Skeletal muscle cell (primary cell): ENCODE measurements around the gene PGPEP1.
A peak's percentile ranks its signal among the peaks of the same experiment; 100 is the strongest.
"Not testable (repeated sequence)": the region's sequence is repeated elsewhere in the genome, so short reads cannot be mapped to it uniquely, and the experiment has no call there.

Experiments
- DNase-seq: peaks from one replicate; pipeline ENCODE4 v3.0.0-alpha.2; 2010; ENCODE audit warnings: low read depth
- H3K4me3 ChIP-seq: 2 replicates; pipeline ENCODE4 v1.5.1; 2011; ENCODE audit warnings: low read depth, mild to moderate bottlenecking, control low read depth, low read length, moderate library complexity

The PGPEP1 gene

GRCh38 chr19:18386543-18387271, 46.3 kb downstream of the PGPEP1 start:
- H3K4me3 ChIP-seq, result peak overlapping the region; percentile 62
- DNase-seq, result peak; percentile 25

- no peak for DNase-seq
- H3K4me3 ChIP-seq, result peak overlapping the region; percentile 62
These were observed 47.9 kb downstream of the PGPEP1 start for GRCh38 chr19:18388100-18388959.

GRCh38 chr19:18388960-18389725, 48.7 kb downstream of the PGPEP1 start:
- no peak for DNase-seq
- peak overlapping the region; percentile 62 for H3K4me3 ChIP-seq

- DNase-seq, result no peak
- H3K4me3 ChIP-seq, result no peak overlapping the region
These were observed 49.3 kb downstream of the PGPEP1 start for GRCh38 chr19:18389726-18390064.

GRCh38 chr19:18390065-18390907, 49.9 kb downstream of the PGPEP1 start:
- no peak for DNase-seq
- H3K4me3 ChIP-seq, result no peak overlapping the region

DNA sequence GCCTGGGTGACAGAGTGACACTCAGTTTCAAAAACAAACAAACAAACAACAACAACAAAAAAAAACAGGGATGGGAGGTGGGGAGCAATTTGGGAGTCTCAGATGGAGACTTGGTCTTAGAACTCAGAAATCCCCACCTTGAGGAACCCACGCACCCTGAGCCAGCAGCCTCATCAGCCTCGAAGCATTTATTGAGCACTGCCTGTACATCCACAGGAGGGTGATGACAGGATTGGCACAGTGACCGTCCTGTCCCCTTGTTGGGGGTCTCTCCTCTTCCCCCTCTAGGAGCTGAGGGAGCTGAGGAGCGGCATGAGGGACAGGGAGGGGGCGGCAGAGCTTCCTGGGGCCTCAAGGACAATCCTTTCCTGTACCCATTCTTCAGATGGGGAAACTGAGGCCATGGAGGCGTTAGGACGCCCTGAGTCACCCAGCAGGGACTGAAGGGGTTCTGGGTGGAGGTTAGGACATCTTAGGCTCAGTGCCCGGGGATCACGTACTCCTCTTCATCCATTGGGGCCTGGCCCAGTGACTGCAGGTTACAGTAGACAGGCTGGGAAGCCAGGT, 51.2 kb downstream of the PGPEP1 start:
- H3K4me3 ChIP-seq, result no peak overlapping the region
- no peak for DNase-seq

- no peak overlapping the region for H3K4me3 ChIP-seq
- no peak for DNase-seq
These were observed 52.0 kb downstream of the PGPEP1 start for GRCh38 chr19:18392417-18392816.

- no peak overlapping the region for H3K4me3 ChIP-seq
- no peak for DNase-seq
These were observed 52.5 kb downstream of the PGPEP1 start for GRCh38 chr19:18392926-18393325.

- no peak for DNase-seq
- H3K4me3 ChIP-seq, result no peak overlapping the region
These were observed 53.4 kb downstream of the PGPEP1 start for GRCh38 chr19:18393836-18394235.

GRCh38 chr19:18396471-18397241, 56.3 kb downstream of the PGPEP1 start:
- no peak for DNase-seq
- H3K4me3 ChIP-seq, result no peak overlapping the region

DNA sequence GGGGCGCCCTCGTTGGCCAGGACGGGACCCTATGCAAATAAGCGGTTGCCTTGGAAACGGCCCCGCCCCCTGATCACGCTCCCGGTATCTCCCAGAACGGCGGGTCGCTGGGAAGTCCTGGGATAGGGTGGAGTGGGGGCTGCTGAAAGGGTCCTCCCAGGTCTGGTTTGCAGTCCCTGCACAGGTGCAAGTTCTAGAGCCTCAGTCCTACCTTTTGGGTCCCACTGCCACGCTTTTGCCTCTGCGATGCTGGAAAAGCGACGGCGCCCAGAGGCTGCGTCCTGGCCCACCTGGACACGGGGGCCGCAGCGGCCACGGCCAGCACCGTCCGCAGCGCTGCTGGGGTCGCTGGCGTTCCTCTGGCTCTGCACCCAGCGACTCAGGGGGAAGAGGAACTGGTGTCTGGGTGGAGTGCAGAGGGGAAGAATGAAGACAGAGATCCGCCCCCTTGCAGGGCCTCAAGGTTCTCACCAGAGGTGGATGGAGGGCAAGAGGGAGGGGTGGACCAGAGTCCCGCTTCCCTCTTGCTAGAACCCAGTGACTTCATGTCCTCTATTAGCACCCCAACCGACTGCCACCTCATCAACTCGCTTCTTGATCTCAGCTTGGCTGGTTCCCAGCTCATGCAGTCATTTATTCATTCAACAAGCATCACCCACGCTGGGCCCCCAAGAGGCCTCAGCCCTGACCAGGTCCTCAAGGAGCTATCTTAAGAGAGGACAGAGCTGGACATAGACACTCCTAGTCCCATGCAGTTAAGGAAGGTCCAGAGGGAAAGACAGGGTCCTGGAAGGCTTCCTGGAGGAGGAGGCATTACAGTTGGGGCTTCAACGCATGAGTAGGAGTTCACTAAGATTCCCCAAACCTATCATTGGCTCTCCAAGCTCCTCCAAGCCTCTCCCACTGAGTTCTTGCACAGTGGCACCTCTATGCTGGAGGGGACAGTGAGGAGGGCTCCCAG, 57.1 kb downstream of the PGPEP1 start, which contains the start of gene LRRC25:
TSS of gene LRRC25 (minus strand) at position 381 of the 961 bp plus-strand sequence. CDS start 659 bp downstream, outside the sequence.
- no peak within 1 kb of the TSS for H3K4me3 ChIP-seq
- no peak for DNase-seq

DNA sequence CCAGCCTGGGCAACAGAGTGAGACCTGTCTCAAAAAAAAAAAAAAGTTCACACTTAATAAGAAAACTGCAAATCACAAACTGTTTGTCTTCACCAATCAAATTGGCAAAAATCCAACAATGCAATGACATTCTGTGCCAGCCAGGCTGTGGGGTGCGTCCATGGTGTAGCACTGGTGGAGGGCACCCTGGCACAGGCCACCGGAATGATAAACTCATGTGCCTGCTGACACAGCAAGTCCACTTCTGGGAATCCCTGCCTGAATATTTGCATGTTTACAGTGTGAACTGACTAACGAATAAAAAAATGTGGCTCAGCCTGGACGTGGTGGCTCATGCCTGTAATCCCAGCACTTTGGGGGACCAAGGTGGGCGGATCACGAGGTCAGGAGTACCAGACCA, 58.6 kb downstream of the PGPEP1 start:
- DNase-seq, result no peak
- H3K4me3 ChIP-seq, result no peak overlapping the region

GRCh38 chr19:18401580-18402112, 61.2 kb downstream of the PGPEP1 start:
- no peak overlapping the region for H3K4me3 ChIP-seq
- peak; percentile 30 for DNase-seq

DNA sequence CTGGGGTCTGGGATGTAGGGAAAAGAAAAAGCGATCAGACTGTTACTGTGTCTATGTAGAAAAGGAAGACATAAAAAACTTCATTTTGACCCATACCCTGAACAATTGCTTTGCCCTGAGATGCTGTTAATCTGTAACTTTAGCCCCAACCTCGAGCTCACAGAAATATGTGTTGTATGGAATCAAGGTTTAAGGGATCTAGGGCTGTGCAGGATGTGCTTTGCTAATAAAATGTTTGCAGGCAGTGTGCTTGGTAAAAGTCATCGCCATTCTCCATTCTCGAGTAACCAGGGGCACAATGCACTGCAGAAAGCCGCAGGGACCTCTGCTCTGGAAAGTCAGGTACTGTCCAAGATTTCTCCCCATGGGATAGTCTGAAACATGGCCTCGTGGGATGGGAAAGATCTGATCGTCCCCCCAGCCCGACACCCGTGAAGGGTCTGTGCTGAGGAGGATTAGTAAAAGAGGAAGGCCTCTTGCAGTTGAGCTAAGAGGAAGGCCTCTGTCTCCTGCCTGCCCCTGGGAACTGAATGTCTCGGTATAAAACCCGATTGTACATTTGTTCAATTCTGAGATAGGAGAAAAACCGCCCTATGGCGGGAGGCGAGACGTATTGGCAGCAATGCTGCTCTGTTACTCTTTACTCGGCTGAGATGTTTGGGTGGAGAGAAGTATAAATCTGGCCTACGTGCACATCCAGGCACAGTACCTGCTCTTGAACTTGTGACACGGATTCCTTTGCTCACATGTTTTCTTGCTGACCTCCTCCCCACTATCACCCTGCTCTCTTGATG, 62.3 kb downstream of the PGPEP1 start:
- not testable (repeated sequence) for H3K4me3 ChIP-seq, DNase-seq

- H3K4me3 ChIP-seq, DNase-seq: not testable (repeated sequence)
These were observed 65.4 kb downstream of the PGPEP1 start for GRCh38 chr19:18405754-18406153.

- no peak for DNase-seq
- H3K4me3 ChIP-seq, result no peak overlapping the region
These were observed 66.4 kb downstream of the PGPEP1 start for GRCh38 chr19:18406749-18407148.
